ENCODE data around the gene PRR4.

PRR4 gene

GRCh38 chr12:10849425-10849878 is at the start of gene PRR4:
PRR4 (minus strand) TSS chr12:10849475; CDS start chr12:10849437, 38 bp downstream.
- H3K27me3 ChIP-seq (ENCODE audit: control insufficient read depth, insufficient read depth, low read length): no peaks in the 10 kb centered on the region
- H3K4me3 ChIP-seq (ENCODE audit: low read length): no peak within 1 kb of the TSS
- no peak within 1 kb of the TSS for H3K9ac ChIP-seq (ENCODE audit: low read length)
- no peaks in the 10 kb centered on the region for H3K9me3 ChIP-seq (ENCODE audit: control insufficient read depth, low read depth, low read length)
- no peak within 1 kb of the TSS for H3K27ac ChIP-seq (ENCODE audit: low read length)
- H3K36me3 ChIP-seq (ENCODE audit: control insufficient read depth, low read depth, low read length): no peaks in the 10 kb centered on the region
- H3K4me1 ChIP-seq (ENCODE audit: control insufficient read depth, low read depth, low read length): peaks cover 2% of the 10 kb centered on the region

GRCh38 chr12:10896854-10897253 is 47.6 kb upstream of the PRR4 start:
- H3K36me3 ChIP-seq (ENCODE audit: control insufficient read depth, low read depth, low read length): no peaks in the 10 kb centered on the region
- no peak overlapping the region for H3K4me3 ChIP-seq (ENCODE audit: low read length)

GRCh38 chr12:10891937-10892336 is 42.7 kb upstream of the PRR4 start:
- Histone ChIP-seq H3K9me3 (ENCODE audit: control insufficient read depth, low read depth, low read length) (no peaks in the 10 kb centered on the region), H3K36me3 (ENCODE audit: control insufficient read depth, low read depth, low read length) (no peaks in the 10 kb centered on the region), H3K4me1 (ENCODE audit: control insufficient read depth, low read depth, low read length) (no peaks in the 10 kb centered on the region), H3K27ac (ENCODE audit: low read length) (no peak overlapping the region), H3K27me3 (ENCODE audit: control insufficient read depth, insufficient read depth, low read length) (no peaks in the 10 kb centered on the region), H3K4me3 (ENCODE audit: low read length) (no peak overlapping the region), H3K9ac (ENCODE audit: low read length) (no peak overlapping the region)

More at GRCh38 chr12:10896854-10897253, 47.6 kb upstream of the PRR4 start:
- no peaks in the 10 kb centered on the region for H3K4me1 ChIP-seq (ENCODE audit: control insufficient read depth, low read depth, low read length)
- no peaks in the 10 kb centered on the region for H3K27me3 ChIP-seq (ENCODE audit: control insufficient read depth, insufficient read depth, low read length)
- no peaks in the 10 kb centered on the region for H3K9me3 ChIP-seq (ENCODE audit: control insufficient read depth, low read depth, low read length)
- no peak overlapping the region for H3K9ac ChIP-seq (ENCODE audit: low read length)
- H3K27ac ChIP-seq (ENCODE audit: low read length): no peak overlapping the region

GRCh38 chr12:10889226-10889625 is 40.0 kb upstream of the PRR4 start:
- no peak overlapping the region for H3K4me3 ChIP-seq (ENCODE audit: low read length)
- H3K27ac ChIP-seq (ENCODE audit: low read length): no peak overlapping the region
- no peaks in the 10 kb centered on the region for H3K9me3 ChIP-seq (ENCODE audit: control insufficient read depth, low read depth, low read length)
- no peaks in the 10 kb centered on the region for H3K4me1 ChIP-seq (ENCODE audit: control insufficient read depth, low read depth, low read length)
- H3K27me3 ChIP-seq (ENCODE audit: control insufficient read depth, insufficient read depth, low read length): no peaks in the 10 kb centered on the region
- H3K9ac ChIP-seq (ENCODE audit: low read length): no peak overlapping the region
- no peaks in the 10 kb centered on the region for H3K36me3 ChIP-seq (ENCODE audit: control insufficient read depth, low read depth, low read length)

- Histone ChIP-seq H3K27ac (ENCODE audit: low read length) (no peak within 1 kb of the TSS), H3K4me1 (ENCODE audit: control insufficient read depth, low read depth, low read length) (no peaks in the 10 kb centered on the region), H3K4me3 (ENCODE audit: low read length) (no peak within 1 kb of the TSS), H3K9me3 (ENCODE audit: control insufficient read depth, low read depth, low read length) (no peaks in the 10 kb centered on the region), H3K27me3 (ENCODE audit: control insufficient read depth, insufficient read depth, low read length) (no peaks in the 10 kb centered on the region), H3K9ac (ENCODE audit: low read length) (no peak within 1 kb of the TSS), H3K36me3 (ENCODE audit: control insufficient read depth, low read depth, low read length) (no peaks in the 10 kb centered on the region)
Measured at GRCh38 chr12:10884086-10884725, 34.9 kb upstream of the PRR4 start, which contains the start of gene PRH1. PRH1 (minus strand) TSS chr12:10884255; CDS start chr12:10884217, 38 bp downstream.

- no peaks in the 10 kb centered on the region for H3K27me3 ChIP-seq (ENCODE audit: control insufficient read depth, insufficient read depth, low read length)
- H3K27ac ChIP-seq (ENCODE audit: low read length): no peak overlapping the region
- peaks cover 6% of the 10 kb centered on the region for H3K36me3 ChIP-seq (ENCODE audit: control insufficient read depth, low read depth, low read length)
- no peak overlapping the region for H3K4me3 ChIP-seq (ENCODE audit: low read length)
- no peaks in the 10 kb centered on the region for H3K9me3 ChIP-seq (ENCODE audit: control insufficient read depth, low read depth, low read length)
- H3K4me1 ChIP-seq (ENCODE audit: control insufficient read depth, low read depth, low read length): no peaks in the 10 kb centered on the region
- H3K9ac ChIP-seq (ENCODE audit: low read length): no peak overlapping the region
Measured at GRCh38 chr12:10873378-10873777, 24.1 kb upstream of the PRR4 start.

- Histone ChIP-seq H3K4me3 (ENCODE audit: low read length) (no peak overlapping the region), H3K9me3 (ENCODE audit: control insufficient read depth, low read depth, low read length) (no peaks in the 10 kb centered on the region), H3K9ac (ENCODE audit: low read length) (no peak overlapping the region), H3K27ac (ENCODE audit: low read length) (no peak overlapping the region), H3K36me3 (ENCODE audit: control insufficient read depth, low read depth, low read length) (no peaks in the 10 kb centered on the region), H3K27me3 (ENCODE audit: control insufficient read depth, insufficient read depth, low read length) (no peaks in the 10 kb centered on the region), H3K4me1 (ENCODE audit: control insufficient read depth, low read depth, low read length) (no peaks in the 10 kb centered on the region)
Measured at GRCh38 chr12:10867381-10867780, 18.1 kb upstream of the PRR4 start.

GRCh38 chr12:10863512-10864218 is 14.4 kb upstream of the PRR4 start:
- H3K4me1 ChIP-seq (ENCODE audit: control insufficient read depth, low read depth, low read length): no peaks in the 10 kb centered on the region
- no peaks in the 10 kb centered on the region for H3K36me3 ChIP-seq (ENCODE audit: control insufficient read depth, low read depth, low read length)
- H3K27ac ChIP-seq (ENCODE audit: low read length): no peak overlapping the region
- H3K9ac ChIP-seq (ENCODE audit: low read length): no peak overlapping the region
- H3K27me3 ChIP-seq (ENCODE audit: control insufficient read depth, insufficient read depth, low read length): no peaks in the 10 kb centered on the region
- no peaks in the 10 kb centered on the region for H3K9me3 ChIP-seq (ENCODE audit: control insufficient read depth, low read depth, low read length)
- H3K4me3 ChIP-seq (ENCODE audit: low read length): no peak overlapping the region

- Histone ChIP-seq H3K9ac (ENCODE audit: low read length) (no peak overlapping the region), H3K27ac (ENCODE audit: low read length) (no peak overlapping the region), H3K27me3 (ENCODE audit: control insufficient read depth, insufficient read depth, low read length) (no peaks in the 10 kb centered on the region), H3K9me3 (ENCODE audit: control insufficient read depth, low read depth, low read length) (peaks cover 11% of the 10 kb centered on the region), H3K4me3 (ENCODE audit: low read length) (no peak overlapping the region), H3K4me1 (ENCODE audit: control insufficient read depth, low read depth, low read length) (no peaks in the 10 kb centered on the region), H3K36me3 (ENCODE audit: control insufficient read depth, low read depth, low read length) (no peaks in the 10 kb centered on the region)
Measured at GRCh38 chr12:10861366-10861765, 12.1 kb upstream of the PRR4 start.

- no peaks in the 10 kb centered on the region for H3K36me3 ChIP-seq (ENCODE audit: control insufficient read depth, low read depth, low read length)
Measured at GRCh38 chr12:10855807-10856206, 6.5 kb upstream of the PRR4 start.

GRCh38 chr12:10853776-10854175 is 4.5 kb upstream of the PRR4 start:
- Histone ChIP-seq H3K9me3 (ENCODE audit: control insufficient read depth, low read depth, low read length) (peaks cover 22% of the 10 kb centered on the region), H3K9ac (ENCODE audit: low read length) (no peak overlapping the region), H3K27ac (ENCODE audit: low read length) (no peak overlapping the region), H3K4me3 (ENCODE audit: low read length) (no peak overlapping the region), H3K27me3 (ENCODE audit: control insufficient read depth, insufficient read depth, low read length) (no peaks in the 10 kb centered on the region), H3K4me1 (ENCODE audit: control insufficient read depth, low read depth, low read length) (no peaks in the 10 kb centered on the region), H3K36me3 (ENCODE audit: control insufficient read depth, low read depth, low read length) (no peaks in the 10 kb centered on the region)

More at GRCh38 chr12:10855807-10856206, 6.5 kb upstream of the PRR4 start:
- H3K27ac ChIP-seq (ENCODE audit: low read length): no peak overlapping the region
- H3K9ac ChIP-seq (ENCODE audit: low read length): no peak overlapping the region
- H3K27me3 ChIP-seq (ENCODE audit: control insufficient read depth, insufficient read depth, low read length): no peaks in the 10 kb centered on the region
- H3K4me3 ChIP-seq (ENCODE audit: low read length): no peak overlapping the region
- no peaks in the 10 kb centered on the region for H3K4me1 ChIP-seq (ENCODE audit: control insufficient read depth, low read depth, low read length)
- peaks cover 22% of the 10 kb centered on the region for H3K9me3 ChIP-seq (ENCODE audit: control insufficient read depth, low read depth, low read length)
